Neutrophil (primary cell): ENCODE measurements around the gene TMEM167B.

Experiments used
- H3K27ac ChIP-seq: fragments of 200-600 bp; sonication (generic); 2 replicates; pipeline ENCODE4 v1.5.1; 2016; ENCODE audit warnings: mild to moderate bottlenecking, moderate library complexity
- H3K27me3 ChIP-seq: fragments of 200-600 bp; sonication (generic); 2 replicates; pipeline ENCODE4 v1.6.0; 2016; ENCODE audit warnings: mild to moderate bottlenecking
- H3K36me3 ChIP-seq: fragments of 200-600 bp; sonication (generic); 2 replicates; pipeline ENCODE4 v1.5.1; 2017
- H3K4me1 ChIP-seq, 2 experiments: fragments of 200-600 bp in 1 of 2; sonication (generic) in 1 of 2; 1 replicate in 1 of 2; 2 replicates in 1 of 2; pipeline versions ENCODE4 v1.5.1 to v1.6.1; 2013 to 2016; ENCODE audit warnings: low read depth in 1 of 2, low read length in 1 of 2, mild to moderate bottlenecking in 1 of 2, moderate library complexity in 1 of 2; ENCODE audit not compliant: control insufficient read depth in 1 of 2, insufficient read depth in 1 of 2
- H3K4me3 ChIP-seq, 2 experiments: fragments of 200-600 bp in 1 of 2; sonication (generic) in 1 of 2; 1 replicate in 1 of 2; 2 replicates in 1 of 2; pipeline ENCODE4 v1.5.1; 2013 to 2016; ENCODE audit warnings: low read depth in 1 of 2, low read length in 1 of 2, mild to moderate bottlenecking in 1 of 2, moderate library complexity in 1 of 2
- H3K9me3 ChIP-seq: fragments of 200-600 bp; sonication (generic); 2 replicates; pipeline ENCODE4 v1.5.1; 2016
- TF ChIP-seq, protein P1 (sequence below): fragments of 200-600 bp; sonication (generic); IDR thresholded peaks from 2 replicates; pipeline ENCODE4 v1.5.1; 2016; ENCODE audit warnings: antibody characterized with exemption

The TMEM167B gene

DNA sequence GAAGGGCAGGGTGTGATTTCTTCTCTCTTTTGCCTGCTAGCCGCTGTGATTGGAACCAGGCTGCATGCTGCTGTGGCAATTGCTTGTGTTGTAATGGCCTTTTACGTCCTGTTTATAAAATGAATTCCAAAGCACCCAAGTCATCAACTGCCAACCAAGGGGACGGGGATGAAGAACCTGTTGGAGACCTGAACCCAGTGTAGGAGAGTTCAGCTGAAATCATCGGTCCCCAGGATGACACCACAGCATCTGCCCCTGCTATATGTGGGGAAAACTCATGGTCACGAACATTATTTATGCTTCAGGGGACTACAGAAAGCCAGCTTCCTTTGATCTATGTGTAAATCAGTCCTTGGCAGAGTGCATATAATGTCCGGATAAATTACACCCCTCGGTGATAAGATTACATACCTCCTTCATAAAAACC, 3.8 kb downstream of the TMEM167B start:
- Histone ChIP-seq H3K27ac (peak overlapping the region; percentile 49), H3K36me3 (peaks cover 39% of the 10 kb centered on the region), H3K9me3 (no peaks in the 10 kb centered on the region), H3K27me3 (no peaks in the 10 kb centered on the region), H3K4me3 (no peak overlapping the region), H3K4me1 (peaks cover 27 to 35% of the 10 kb centered on the region in 2 experiments)
- TF ChIP-seq, protein P1, sequence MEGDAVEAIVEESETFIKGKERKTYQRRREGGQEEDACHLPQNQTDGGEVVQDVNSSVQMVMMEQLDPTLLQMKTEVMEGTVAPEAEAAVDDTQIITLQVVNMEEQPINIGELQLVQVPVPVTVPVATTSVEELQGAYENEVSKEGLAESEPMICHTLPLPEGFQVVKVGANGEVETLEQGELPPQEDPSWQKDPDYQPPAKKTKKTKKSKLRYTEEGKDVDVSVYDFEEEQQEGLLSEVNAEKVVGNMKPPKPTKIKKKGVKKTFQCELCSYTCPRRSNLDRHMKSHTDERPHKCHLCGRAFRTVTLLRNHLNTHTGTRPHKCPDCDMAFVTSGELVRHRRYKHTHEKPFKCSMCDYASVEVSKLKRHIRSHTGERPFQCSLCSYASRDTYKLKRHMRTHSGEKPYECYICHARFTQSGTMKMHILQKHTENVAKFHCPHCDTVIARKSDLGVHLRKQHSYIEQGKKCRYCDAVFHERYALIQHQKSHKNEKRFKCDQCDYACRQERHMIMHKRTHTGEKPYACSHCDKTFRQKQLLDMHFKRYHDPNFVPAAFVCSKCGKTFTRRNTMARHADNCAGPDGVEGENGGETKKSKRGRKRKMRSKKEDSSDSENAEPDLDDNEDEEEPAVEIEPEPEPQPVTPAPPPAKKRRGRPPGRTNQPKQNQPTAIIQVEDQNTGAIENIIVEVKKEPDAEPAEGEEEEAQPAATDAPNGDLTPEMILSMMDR: no peak

DNA sequence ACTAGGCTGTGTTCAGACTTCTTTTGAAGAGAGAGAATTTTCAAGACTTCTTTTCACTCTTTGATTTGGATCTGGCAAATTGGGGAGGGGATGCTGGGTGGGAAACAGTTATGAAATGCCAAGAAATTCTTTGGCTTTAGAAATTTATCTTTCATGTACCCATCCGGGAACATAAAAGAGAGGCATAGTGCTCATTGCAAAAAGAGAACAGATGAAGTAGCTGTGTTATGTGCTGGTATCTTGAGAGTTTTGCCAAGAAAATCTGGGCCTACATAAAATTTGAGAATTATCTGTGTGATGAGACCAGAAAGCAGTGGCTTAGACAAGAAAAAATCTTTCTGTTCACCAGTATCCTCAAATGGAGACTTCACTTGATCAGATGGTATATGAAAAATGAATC, 4.3 kb downstream of the TMEM167B start:
- peak overlapping the region; percentile 49 for H3K27ac ChIP-seq
- H3K4me3 ChIP-seq: no peak overlapping the region
- H3K4me1 ChIP-seq: peaks cover 27 to 35% of the 10 kb centered on the region in 2 experiments
- H3K27me3 ChIP-seq: no peaks in the 10 kb centered on the region
- TF ChIP-seq, protein P1: no peak
- H3K9me3 ChIP-seq: no peaks in the 10 kb centered on the region
- peaks cover 39% of the 10 kb centered on the region for H3K36me3 ChIP-seq

DNA sequence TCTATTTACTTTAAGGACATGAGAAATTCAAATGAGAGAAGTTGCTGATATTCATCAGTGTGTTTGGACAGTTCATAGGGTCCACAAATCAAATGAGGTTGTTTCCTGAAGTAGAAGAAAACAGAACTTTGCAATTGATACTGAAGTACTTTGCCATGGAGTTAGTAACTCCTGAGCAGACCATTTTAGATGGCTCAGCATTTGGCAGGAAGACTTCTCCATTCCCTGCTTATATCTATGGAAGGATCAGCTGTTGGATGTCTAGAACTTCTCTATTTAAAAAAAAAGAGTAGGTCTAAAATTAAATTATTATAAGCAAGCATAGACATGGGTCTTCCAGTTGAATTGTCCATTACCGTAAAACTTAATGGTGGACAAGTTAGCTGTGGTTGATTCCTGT, 5.1 kb downstream of the TMEM167B start:
- peak overlapping the region; percentile 13 for H3K27ac ChIP-seq
- H3K36me3 ChIP-seq: peaks cover 39% of the 10 kb centered on the region
- H3K27me3 ChIP-seq: no peaks in the 10 kb centered on the region
- H3K9me3 ChIP-seq: no peaks in the 10 kb centered on the region
- H3K4me1 ChIP-seq: peaks cover 26 to 33% of the 10 kb centered on the region in 2 experiments
- TF ChIP-seq, protein P1: no peak
- H3K4me3 ChIP-seq: no peak overlapping the region

DNA sequence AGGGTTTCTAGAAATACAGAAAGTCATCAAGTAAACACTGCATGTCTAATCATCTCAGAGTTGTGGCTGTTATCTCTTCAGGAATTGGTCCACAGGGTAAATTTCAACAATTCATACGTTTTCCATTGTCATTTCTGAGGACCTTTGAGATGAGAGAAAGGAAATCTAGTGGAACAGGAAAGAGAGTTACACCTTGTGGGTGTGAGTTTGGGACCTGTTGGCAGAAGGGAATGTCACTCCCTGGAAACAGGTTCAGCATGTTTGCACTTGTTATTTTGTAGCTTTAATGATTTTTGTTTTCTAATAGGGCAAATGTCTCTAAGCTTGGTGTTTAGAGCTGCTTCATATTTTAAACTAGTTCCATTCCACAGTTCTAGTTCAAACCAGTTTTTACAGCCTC, 5.6 kb downstream of the TMEM167B start:
- Histone ChIP-seq H3K4me1 (peaks cover 26 to 36% of the 10 kb centered on the region in 2 experiments), H3K9me3 (no peaks in the 10 kb centered on the region), H3K27me3 (no peaks in the 10 kb centered on the region), H3K36me3 (peaks cover 39% of the 10 kb centered on the region), H3K4me3 (no peak overlapping the region), H3K27ac (peak overlapping the region; percentile 13)
- TF ChIP-seq, protein P1: no peak

DNA sequence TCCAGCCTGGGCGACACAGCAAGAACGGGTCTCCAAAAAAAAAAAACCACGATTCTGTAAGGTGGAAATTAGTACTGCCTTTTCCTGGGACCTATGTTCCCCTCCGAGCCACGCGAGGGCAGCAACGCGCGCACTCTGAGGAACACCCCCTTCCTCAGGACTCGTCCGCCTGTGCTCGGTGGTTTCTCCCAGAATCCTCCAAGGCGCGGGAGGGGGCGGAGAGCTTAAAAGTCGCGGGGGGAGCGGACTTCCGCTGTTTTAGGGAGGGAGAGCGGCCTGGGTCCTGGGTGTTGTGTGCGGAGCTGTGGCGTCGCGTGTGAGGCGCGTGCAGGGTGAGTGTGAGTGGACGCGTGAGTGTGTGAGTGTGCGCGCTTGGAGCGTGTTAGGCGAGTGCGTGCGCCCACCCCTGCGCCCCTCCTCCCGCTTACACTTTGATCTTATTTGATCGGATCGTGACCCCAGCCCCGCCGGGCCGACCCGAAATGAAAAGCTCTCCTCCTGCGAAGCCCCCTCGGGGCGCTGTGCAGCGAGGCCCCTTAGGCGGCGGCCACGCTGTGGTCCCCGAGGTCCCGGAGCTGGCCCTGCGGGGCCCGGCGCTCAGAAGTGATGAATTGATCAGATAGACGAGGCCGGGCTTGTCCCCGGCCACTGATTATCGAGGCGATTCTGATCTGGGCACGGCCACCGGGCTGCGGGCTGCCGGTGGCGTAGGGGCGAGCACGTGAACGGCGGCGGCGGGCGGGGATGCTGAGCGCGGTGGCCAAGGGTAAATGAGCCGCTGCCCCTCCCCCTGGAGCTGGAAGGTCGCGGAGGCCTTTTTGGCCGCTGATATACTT, 9.6 kb downstream of the TMEM167B start:
- no peaks in the 10 kb centered on the region for H3K27me3 ChIP-seq
- no peaks in the 10 kb centered on the region for H3K9me3 ChIP-seq
- peaks cover 11% of the 10 kb centered on the region in 2 experiments for H3K4me1 ChIP-seq
- peak overlapping the region; percentile 83 for H3K27ac ChIP-seq
- peak overlapping the region; percentile 74 to 77 for H3K4me3 ChIP-seq
- TF ChIP-seq, protein P1: peak; percentile 94
- peaks cover 16% of the 10 kb centered on the region for H3K36me3 ChIP-seq
